K562 (cell line): ENCODE measurements around the gene FAM193A. TPM values are rescaled to one million over a fixed set of nuclear protein-coding genes. Genes with fewer than 3 reads are reported as not detected.

Experiments used
- ATAC-seq: fragments of 200-7000 bp; cut with Tn5 transposase; 3 replicates; pipeline ENCODE4 v1.9.1; 2020; ENCODE audit warnings: moderate library complexity
- BruUV-seq: library from RNA; stranded (reverse); fragments of 400-500 nt; replicated peaks from 2 replicates; lab custom pipeline; 2021; lab: Mats Ljungman, UMichigan
- CTCF ChIA-PET: fragments of 300-600 bp; formaldehyde crosslinking; extraction: SDS; loops from one replicate; lab custom pipeline; 2021; ENCODE audit warnings: low intra/inter-chr PET ratio; lab: Yijun Ruan, JAX
- POLR2A ChIA-PET: fragments of 300-600, 350-650 bp; sonication (Branson Sonifier 250); formaldehyde crosslinking; extraction: SDS; loops from one replicate; lab custom pipeline; 2021; ENCODE audit warnings: antibody characterized with exemption, inconsistent platforms; lab: Yijun Ruan, JAX
- DNase-seq, 4 experiments: peaks; one replicate each; pipeline versions ENCODE4 v3.0.0 to v3.0.0-alpha.2; 2011 to 2018; ENCODE audit warnings: low spot score in 3 of 4, mixed read lengths in 3 of 4; ENCODE audit errors: extremely low read depth in 1 of 4
- FAIRE-seq: peaks from 2 replicates; lab custom pipeline; 2011; peaks lifted over from hg19 to GRCh38; lab: Jason Lieb, UNC
- H2AFZ ChIP-seq: 2 replicates; pipeline ENCODE4 v1.6.0; 2011; ENCODE audit warnings: low read depth, low read length, control low read depth, inconsistent platforms
- H3K27ac ChIP-seq: fragments of 200-600 bp; 3 replicates; pipeline ENCODE4 v1.8.0; 2011; ENCODE audit warnings: low read depth, mild to moderate bottlenecking, control low read depth, inconsistent platforms, low read length, moderate library complexity, mixed read lengths; ENCODE audit errors: extremely low read depth
- H3K27me3 ChIP-seq, 2 experiments: fragments of 300-600 bp in 1 of 2; 2 replicates in 1 of 2; 3 replicates in 1 of 2; pipeline versions ENCODE4 v1.6.0 to v1.8.0; 2011; ENCODE audit warnings: inconsistent platforms in 2 of 2, low read length in 2 of 2, mild to moderate bottlenecking in 1 of 2, mixed read lengths in 1 of 2, moderate library complexity in 1 of 2; ENCODE audit not compliant: control insufficient read depth in 2 of 2, insufficient read depth in 2 of 2
- H3K36me3 ChIP-seq: fragments of 300-600 bp; 3 replicates; pipeline ENCODE4 v1.8.0; 2011; ENCODE audit warnings: mild to moderate bottlenecking, low read length, inconsistent platforms; ENCODE audit not compliant: control insufficient read depth, insufficient read depth
- H3K4me1 ChIP-seq, 2 experiments: fragments of 200-600 bp in 1 of 2; replicated peaks in 1 of 2; 2 replicates in 1 of 2; 3 replicates in 1 of 2; pipeline versions ENCODE4 v1.5.1 to v1.8.0; 2011; ENCODE audit warnings: inconsistent platforms in 2 of 2, low read length in 2 of 2, mild to moderate bottlenecking in 1 of 2, mixed read lengths in 1 of 2, moderate library complexity in 1 of 2; ENCODE audit not compliant: control insufficient read depth in 2 of 2, insufficient read depth in 2 of 2
- H3K4me2 ChIP-seq: 2 replicates; pipeline ENCODE4 v1.6.1; 2011; ENCODE audit warnings: low read length, control low read depth, inconsistent platforms, mixed read lengths; ENCODE audit not compliant: insufficient read depth
- H3K4me3 ChIP-seq: fragments of 200-600 bp; sonication (generic), shearing (Covaris generic); 2 replicates; pipeline ENCODE4 v1.5.1; 2016; ENCODE audit warnings: control low read depth, inconsistent platforms
- H3K79me2 ChIP-seq: fragments of 200-600 bp; 3 replicates; pipeline ENCODE4 v1.8.0; 2011; ENCODE audit warnings: low read length, inconsistent platforms; ENCODE audit not compliant: control insufficient read depth, insufficient read depth
- H3K9ac ChIP-seq, 2 experiments: 2 replicates each; pipeline versions ENCODE4 v1.6.0 to v1.6.1; 2011; ENCODE audit warnings: low read depth in 2 of 2, low read length in 2 of 2, control low read depth in 1 of 2, inconsistent platforms in 1 of 2, mild to moderate bottlenecking in 1 of 2, mixed read lengths in 1 of 2; ENCODE audit not compliant: insufficient read depth in 1 of 2
- H3K9me1 ChIP-seq: one replicate; pipeline ENCODE4 v1.6.0; 2011; ENCODE audit warnings: inconsistent platforms, mild to moderate bottlenecking, low read length, moderate library complexity; ENCODE audit not compliant: control insufficient read depth, insufficient read depth
- H3K9me3 ChIP-seq: replicated peaks from 2 replicates; pipeline ENCODE4 v1.5.1; 2011; ENCODE audit warnings: low read depth, low read length, inconsistent platforms; ENCODE audit not compliant: control insufficient read depth, insufficient read depth
- H4K20me1 ChIP-seq: replicated peaks from 2 replicates; pipeline ENCODE4 v1.6.1; 2011; ENCODE audit warnings: low read length, inconsistent platforms, mixed read lengths; ENCODE audit not compliant: control insufficient read depth, insufficient read depth
- ADNP ChIP-seq: fragments of 200-800 bp; sonication (Bioruptor generic); IDR thresholded peaks from 2 replicates; pipeline ENCODE4 v1.6.1; 2016; ENCODE audit warnings: missing genetic modification characterization, missing compliant biosample characterization
- BRF1 ChIP-seq: IDR thresholded peaks from 3 replicates; pipeline ENCODE4 v1.6.1; 2011; ENCODE audit warnings: borderline replicate concordance, mild to moderate bottlenecking; ENCODE audit not compliant: insufficient read length; ENCODE audit errors: extremely low read depth
- CBFA2T3 ChIP-seq: fragments of 450-650 bp; IDR thresholded peaks from 2 replicates; pipeline ENCODE4 v1.6.1; 2017
- CHCHD3 ChIP-seq: fragments of 250-450 bp; sonication (Bioruptor Pico); IDR thresholded peaks from 2 replicates; pipeline ENCODE4 v2.1.2; 2022; ENCODE audit warnings: mild to moderate bottlenecking
- COPS2 ChIP-seq: fragments of 450-650 bp; conservative IDR thresholded peaks from 2 replicates; pipeline ENCODE4 v1.6.1; 2016; ENCODE audit warnings: mild to moderate bottlenecking, moderate library complexity
- EHMT2 ChIP-seq: fragments of 450-650 bp; IDR thresholded peaks from 2 replicates; pipeline ENCODE4 v1.6.1; 2018; ENCODE audit warnings: antibody characterized with exemption
- GABPB1 ChIP-seq: sonication (generic); formaldehyde crosslinking; IDR thresholded peaks from 2 replicates; pipeline ENCODE4 v1.8.0; 2022; ENCODE audit warnings: mild to moderate bottlenecking, missing genetic modification reagents
- LEF1 ChIP-seq: fragments of 450-650 bp; IDR thresholded peaks from 2 replicates; pipeline ENCODE4 v1.6.1; 2016; ENCODE audit warnings: mild to moderate bottlenecking
- NFIC ChIP-seq: fragments of 450-650 bp; IDR thresholded peaks from 2 replicates; pipeline ENCODE4 v1.6.1; 2017; ENCODE audit warnings: mild to moderate bottlenecking, inconsistent platforms
- NONO ChIP-seq, 2 experiments: fragments of 200-400 bp in 1 of 2; fragments of 450-650 bp in 1 of 2; formaldehyde crosslinking in 1 of 2; IDR thresholded peaks; 2 replicates each; pipeline ENCODE4 v1.6.1; 2017; ENCODE audit warnings: low read depth in 2 of 2, mild to moderate bottlenecking in 2 of 2, moderate library complexity in 2 of 2, low read length in 1 of 2
- RAD21 ChIP-seq, 2 experiments: fragments of 250-450 bp in 1 of 2; fragments of 450-650 bp in 1 of 2; sonication (Bioruptor Pico) in 1 of 2; formaldehyde crosslinking in 1 of 2; IDR thresholded peaks in 1 of 2; conservative IDR thresholded peaks in 1 of 2; 2 replicates each; pipeline versions ENCODE4 v1.4.0 to v1.8.0; 2020 to 2022; ENCODE audit warnings: mild to moderate bottlenecking in 2 of 2, moderate library complexity in 1 of 2
- RBM25 ChIP-seq: fragments of 200-400 bp; formaldehyde crosslinking; IDR thresholded peaks from 2 replicates; pipeline ENCODE4 v1.6.1; 2018; ENCODE audit warnings: low read length, low read depth, moderate library complexity; ENCODE audit not compliant: severe bottlenecking
- ZNF282 ChIP-seq: sonication (generic); formaldehyde crosslinking; IDR thresholded peaks from 2 replicates; pipeline ENCODE4 v1.8.1; 2023; ENCODE audit warnings: missing genetic modification reagents
- WGBS: fragments of 100-300 bp; shearing (Covaris generic); methylation state at CpG from one replicate; pipeline ENCODE4 v1.1.6; 2016; ENCODE audit warnings: low coverage, mixed read lengths; ENCODE audit not compliant: insufficient coverage; ENCODE audit errors: missing lambda C conversion rate; 5-methylcytosine and 5-hydroxymethylcytosine counted together
- in situ Hi-C: fragments of 300-500 bp; cut with MboI; formaldehyde crosslinking; loops from 4 replicates; pipeline ENCODE4 v1.15.0; 2018; ENCODE audit warnings: inconsistent platforms, mixed read lengths
- intact Hi-C: fragments of 100-400 bp; cut with micrococcal nuclease; formaldehyde crosslinking; loops from 2 replicates; pipeline ENCODE4 v1.14.2; 2022
- polyA plus RNA-seq, 8 experiments: library from polyadenylated mRNA; depleted of rRNA in 4 of 8; stranded (reverse) in 5 of 8; unstranded in 3 of 8; fragments of >200 nt; fragmentation: Nextera tagmentation in 2 of 8; fragmentation: Illumina TruSeq in 1 of 8; extraction: Ambion mirVana in 2 of 8; extraction: Trizol in 1 of 8; gene quantifications; 2 replicates each; pipeline versions ENCODE4 v1.2.1 to v1.2.3, GENCODE V29; 2011 to 2014; ENCODE audit warnings: inconsistent platforms in 1 of 8, missing spikeins in 1 of 8
- total RNA-seq, 7 experiments: library from RNA; depleted of rRNA in 6 of 7; stranded (reverse); fragments of >200 nt in 6 of 7; fragmentation: Illumina TruSeq in 2 of 7; extraction: Trizol in 2 of 7; gene quantifications; 2 replicates each; pipeline versions ENCODE4 v1.2.1 to v1.2.3, GENCODE V29; 2011 to 2021; ENCODE audit warnings: low replicate concordance in 1 of 7
- TF ChIP-seq, protein P1 (sequence below): fragments of 450-650 bp; IDR thresholded peaks from 2 replicates; pipeline ENCODE4 v1.6.1; 2016
- TF ChIP-seq, protein P2 (sequence below): fragments of 450-650 bp; IDR thresholded peaks from 2 replicates; pipeline ENCODE4 v1.6.1; 2016; ENCODE audit warnings: missing biosample characterization, missing genetic modification characterization
- TF ChIP-seq, protein P3 (sequence below): sonication (generic); formaldehyde crosslinking; IDR thresholded peaks from 2 replicates; pipeline ENCODE4 v1.8.1; 2023; ENCODE audit warnings: mild to moderate bottlenecking, missing genetic modification reagents
- TF ChIP-seq, protein P4 (sequence below): fragments of 250-450 bp; sonication (Bioruptor Pico); IDR thresholded peaks from 2 replicates; pipeline ENCODE4 v1.6.1; 2021; ENCODE audit warnings: mild to moderate bottlenecking

The FAM193A gene
- total and polyA plus RNA-seq, 9 of the 15 experiments (the other 6 are each of a cell fraction or from before 2014, with no cell fraction given), result 0.46 to 24.6 (median 9.6) TPM

DNA sequence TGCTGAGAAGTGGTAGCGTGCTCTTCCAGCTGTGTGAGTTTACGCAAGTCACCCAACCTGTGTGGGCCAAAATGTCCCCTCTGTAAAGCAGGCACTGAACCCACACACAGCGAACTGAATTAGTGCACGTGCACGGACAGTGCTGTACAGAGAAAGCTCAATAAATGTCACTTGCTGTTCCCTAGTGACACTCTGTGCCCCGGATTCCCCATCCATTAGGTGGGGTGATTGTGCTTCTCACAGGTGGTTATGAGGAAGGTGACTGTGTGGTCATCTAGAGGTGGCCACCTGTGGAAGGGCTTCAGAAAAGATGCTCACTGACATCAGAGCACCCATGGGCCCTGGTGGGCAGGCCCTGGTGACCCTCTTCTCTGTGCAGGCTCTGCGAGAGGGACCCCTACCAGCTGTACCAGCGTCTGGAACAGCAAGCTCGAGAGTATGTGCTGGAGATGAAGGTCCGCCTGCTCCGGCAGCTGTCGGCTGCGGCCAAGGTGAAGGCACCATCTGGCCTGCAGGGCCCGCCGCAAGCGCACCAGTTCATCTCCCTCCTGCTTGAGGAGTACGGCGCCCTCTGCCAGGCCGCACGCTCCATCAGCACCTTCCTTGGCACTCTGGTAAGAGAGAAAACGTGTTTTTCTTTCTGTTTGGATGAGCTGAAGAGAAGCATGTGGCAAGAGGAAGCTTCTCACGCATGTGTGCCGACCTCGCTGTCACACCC is 94.3 kb downstream of the FAM193A start:
- H3K79me2 ChIP-seq, result no peaks in the 10 kb centered on the region; the same call in 2 of the 3 replicates
- ChIA-PET POLR2A (interaction anchor here (0.5 kb wide), 1 partner anchor 67 kb away, joined by 3 read pairs; no protein-coding TSS in a partner anchor), CTCF (no interaction called here)
- H3K27ac ChIP-seq, result no peak overlapping the region
- H2AFZ ChIP-seq, result no peak overlapping the region
- no peak overlapping the region for H3K4me3 ChIP-seq
- H4K20me1 ChIP-seq, result no peaks in the 10 kb centered on the region
- H3K9me3 ChIP-seq, result no peaks in the 10 kb centered on the region
- no peak for FAIRE-seq
- H3K4me1 ChIP-seq, result peaks cover 0 to 3% of the 10 kb centered on the region in 2 experiments; a peak in 1 of 5 replicates
- no peaks in the 10 kb centered on the region for H3K9me1 ChIP-seq
- BruUV-seq, result no TSS peak
- no peak overlapping the region; a peak in 1 of 4 replicates for H3K9ac ChIP-seq
- intact Hi-C loops (no loop called here), in situ Hi-C loops (no loop called here)
- no peak for DNase-seq
- peaks cover 70% of the 10 kb centered on the region for H3K36me3 ChIP-seq
- WGBS, result 96% methylated on average over 23 of the region's 24 CpGs
- no peak; the same call in 1 of the 3 replicates for ATAC-seq
- no peaks in the 10 kb centered on the region for H3K27me3 ChIP-seq
- no peak overlapping the region for H3K4me2 ChIP-seq
- TF ChIP-seq NONO (IDR thresholded peaks at IDR 0.05; ENCODE audit: low read depth in 2 of 2, low read length in 1 of 2) (no peak), RBM25 (no peak), RAD21 (CRISPR knock-in tag; conservative IDR thresholded peaks at IDR 0.05 in 1 of 2, IDR thresholded peaks at IDR 0.05 in 1 of 2) (peak in 1 of 2 experiments; percentile 24; a peak in 2 of 4 replicates), BRF1 (no peak), GABPB1 (CRISPR knock-in tag) (no peak), CHCHD3 (CRISPR knock-in tag) (no peak), NFIC (no peak), ADNP (no peak), EHMT2 (no peak), ZNF282 (CRISPR knock-in tag) (no peak), LEF1 (no peak), CBFA2T3 (no peak), COPS2 (no peak)
- TF ChIP-seq, protein P1, sequence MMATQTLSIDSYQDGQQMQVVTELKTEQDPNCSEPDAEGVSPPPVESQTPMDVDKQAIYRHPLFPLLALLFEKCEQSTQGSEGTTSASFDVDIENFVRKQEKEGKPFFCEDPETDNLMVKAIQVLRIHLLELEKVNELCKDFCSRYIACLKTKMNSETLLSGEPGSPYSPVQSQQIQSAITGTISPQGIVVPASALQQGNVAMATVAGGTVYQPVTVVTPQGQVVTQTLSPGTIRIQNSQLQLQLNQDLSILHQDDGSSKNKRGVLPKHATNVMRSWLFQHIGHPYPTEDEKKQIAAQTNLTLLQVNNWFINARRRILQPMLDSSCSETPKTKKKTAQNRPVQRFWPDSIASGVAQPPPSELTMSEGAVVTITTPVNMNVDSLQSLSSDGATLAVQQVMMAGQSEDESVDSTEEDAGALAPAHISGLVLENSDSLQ, result no peak
- TF ChIP-seq, protein P2, sequence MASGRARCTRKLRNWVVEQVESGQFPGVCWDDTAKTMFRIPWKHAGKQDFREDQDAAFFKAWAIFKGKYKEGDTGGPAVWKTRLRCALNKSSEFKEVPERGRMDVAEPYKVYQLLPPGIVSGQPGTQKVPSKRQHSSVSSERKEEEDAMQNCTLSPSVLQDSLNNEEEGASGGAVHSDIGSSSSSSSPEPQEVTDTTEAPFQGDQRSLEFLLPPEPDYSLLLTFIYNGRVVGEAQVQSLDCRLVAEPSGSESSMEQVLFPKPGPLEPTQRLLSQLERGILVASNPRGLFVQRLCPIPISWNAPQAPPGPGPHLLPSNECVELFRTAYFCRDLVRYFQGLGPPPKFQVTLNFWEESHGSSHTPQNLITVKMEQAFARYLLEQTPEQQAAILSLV, result no peak
- TF ChIP-seq, protein P3, sequence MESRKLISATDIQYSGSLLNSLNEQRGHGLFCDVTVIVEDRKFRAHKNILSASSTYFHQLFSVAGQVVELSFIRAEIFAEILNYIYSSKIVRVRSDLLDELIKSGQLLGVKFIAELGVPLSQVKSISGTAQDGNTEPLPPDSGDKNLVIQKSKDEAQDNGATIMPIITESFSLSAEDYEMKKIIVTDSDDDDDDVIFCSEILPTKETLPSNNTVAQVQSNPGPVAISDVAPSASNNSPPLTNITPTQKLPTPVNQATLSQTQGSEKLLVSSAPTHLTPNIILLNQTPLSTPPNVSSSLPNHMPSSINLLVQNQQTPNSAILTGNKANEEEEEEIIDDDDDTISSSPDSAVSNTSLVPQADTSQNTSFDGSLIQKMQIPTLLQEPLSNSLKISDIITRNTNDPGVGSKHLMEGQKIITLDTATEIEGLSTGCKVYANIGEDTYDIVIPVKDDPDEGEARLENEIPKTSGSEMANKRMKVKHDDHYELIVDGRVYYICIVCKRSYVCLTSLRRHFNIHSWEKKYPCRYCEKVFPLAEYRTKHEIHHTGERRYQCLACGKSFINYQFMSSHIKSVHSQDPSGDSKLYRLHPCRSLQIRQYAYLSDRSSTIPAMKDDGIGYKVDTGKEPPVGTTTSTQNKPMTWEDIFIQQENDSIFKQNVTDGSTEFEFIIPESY, result peak; percentile 93
- TF ChIP-seq, protein P4, sequence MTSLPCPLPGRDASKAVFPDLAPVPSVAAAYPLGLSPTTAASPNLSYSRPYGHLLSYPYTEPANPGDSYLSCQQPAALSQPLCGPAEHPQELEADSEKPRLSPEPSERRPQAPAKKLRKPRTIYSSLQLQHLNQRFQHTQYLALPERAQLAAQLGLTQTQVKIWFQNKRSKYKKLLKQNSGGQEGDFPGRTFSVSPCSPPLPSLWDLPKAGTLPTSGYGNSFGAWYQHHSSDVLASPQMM (CRISPR knock-in tag), result no peak
